HL-60 (cell line): Measurements from ENCODE around the gene GAB1.
A peak's percentile ranks its signal among the peaks of the same experiment; 100 is the strongest.

Experiments used
- DNase-seq, 2 experiments: peaks; one replicate each; pipeline ENCODE4 v3.0.0-alpha.2; 2010 to 2020; ENCODE audit warnings: low read depth in 1 of 2, low spot score in 1 of 2
- H3K27ac ChIP-seq: fragments of 250-450 bp; sonication (Bioruptor Pico); replicated peaks from 2 replicates; pipeline ENCODE4 v1.5.1; 2020; ENCODE audit warnings: mild to moderate bottlenecking, moderate library complexity
- H3K27me3 ChIP-seq: fragments of 250-450 bp; sonication (Bioruptor Pico); 2 replicates; pipeline ENCODE4 v1.5.1; 2021; ENCODE audit warnings: mild to moderate bottlenecking, moderate library complexity; ENCODE audit not compliant: insufficient read depth, poor library complexity, severe bottlenecking
- H3K4me3 ChIP-seq: replicated peaks from 2 replicates; pipeline ENCODE4 v1.5.1; 2011; ENCODE audit warnings: mild to moderate bottlenecking, control low read depth, low read length; ENCODE audit not compliant: insufficient read depth
- GABPA ChIP-seq: IDR thresholded peaks from 2 replicates; pipeline ENCODE4 v1.6.1; 2012; ENCODE audit warnings: low read depth
- POLR2AphosphoS5 ChIP-seq: IDR thresholded peaks from 2 replicates; pipeline ENCODE4 v1.6.1; 2012; ENCODE audit warnings: low read depth
- REST ChIP-seq: IDR thresholded peaks from 2 replicates; pipeline ENCODE4 v1.6.1; 2012; ENCODE audit warnings: low read depth; ENCODE audit not compliant: insufficient replicate concordance
- SPI1 ChIP-seq: IDR thresholded peaks from 2 replicates; pipeline ENCODE4 v1.6.1; 2012; ENCODE audit warnings: low read depth, mild to moderate bottlenecking, borderline replicate concordance
- TF ChIP-seq, protein P1 (sequence below): IDR thresholded peaks from one replicate; pipeline ENCODE4 v1.5.1; 2011; ENCODE audit warnings: low read length, control low read depth, inconsistent platforms; ENCODE audit not compliant: insufficient read depth

GAB1 gene

DNA sequence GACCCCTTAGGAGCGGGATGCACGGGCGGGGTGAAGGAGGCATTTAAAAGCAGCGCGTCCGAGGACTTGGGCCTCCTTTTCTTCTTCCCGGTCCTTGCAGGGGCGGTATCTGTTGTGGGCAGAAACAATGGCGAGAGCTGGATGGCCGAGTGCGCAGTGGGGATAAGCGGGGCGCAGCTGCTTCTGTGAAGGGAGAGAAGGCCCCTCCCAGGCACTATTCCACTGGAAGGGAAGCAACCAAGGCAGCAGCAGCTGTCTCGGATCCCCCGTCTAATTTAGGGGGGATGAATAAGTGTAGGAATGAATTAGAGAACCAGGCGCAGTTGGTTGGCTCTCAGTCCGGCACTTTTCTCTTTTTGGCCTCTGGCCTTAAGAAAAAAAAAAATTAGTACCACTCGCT is 177.8 kb downstream of the GAB1 start:
- peak in 1 of 2 experiments; percentile 41 for DNase-seq

DNA sequence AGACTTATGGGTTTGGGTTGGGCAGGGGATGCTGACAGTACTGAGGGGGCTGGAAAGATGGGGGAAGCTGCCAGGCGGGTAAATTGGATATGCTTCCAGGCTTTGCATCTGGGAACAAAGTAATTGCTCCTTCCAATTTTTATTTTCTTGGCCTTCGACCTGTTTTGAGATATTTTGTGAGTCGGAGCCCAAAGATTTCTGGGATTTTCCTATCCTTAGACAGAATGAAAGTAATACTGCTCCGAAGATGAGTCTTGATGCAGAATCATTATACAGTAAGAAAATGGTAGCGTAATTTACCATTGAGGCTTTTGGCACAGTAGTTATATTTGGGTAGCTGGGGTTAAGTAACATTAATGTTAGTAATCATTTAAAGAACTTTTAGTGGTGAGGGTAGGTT is 178.2 kb downstream of the GAB1 start:
- DNase-seq, result no peak
- Histone ChIP-seq H3K4me3 (peak overlapping the region; percentile 85), H3K27ac (no peak overlapping the region), H3K27me3 (no peaks in the 10 kb centered on the region)
- no peak for TF ChIP-seq REST
- TF ChIP-seq GABPA, result no peak
- TF ChIP-seq, protein P1, sequence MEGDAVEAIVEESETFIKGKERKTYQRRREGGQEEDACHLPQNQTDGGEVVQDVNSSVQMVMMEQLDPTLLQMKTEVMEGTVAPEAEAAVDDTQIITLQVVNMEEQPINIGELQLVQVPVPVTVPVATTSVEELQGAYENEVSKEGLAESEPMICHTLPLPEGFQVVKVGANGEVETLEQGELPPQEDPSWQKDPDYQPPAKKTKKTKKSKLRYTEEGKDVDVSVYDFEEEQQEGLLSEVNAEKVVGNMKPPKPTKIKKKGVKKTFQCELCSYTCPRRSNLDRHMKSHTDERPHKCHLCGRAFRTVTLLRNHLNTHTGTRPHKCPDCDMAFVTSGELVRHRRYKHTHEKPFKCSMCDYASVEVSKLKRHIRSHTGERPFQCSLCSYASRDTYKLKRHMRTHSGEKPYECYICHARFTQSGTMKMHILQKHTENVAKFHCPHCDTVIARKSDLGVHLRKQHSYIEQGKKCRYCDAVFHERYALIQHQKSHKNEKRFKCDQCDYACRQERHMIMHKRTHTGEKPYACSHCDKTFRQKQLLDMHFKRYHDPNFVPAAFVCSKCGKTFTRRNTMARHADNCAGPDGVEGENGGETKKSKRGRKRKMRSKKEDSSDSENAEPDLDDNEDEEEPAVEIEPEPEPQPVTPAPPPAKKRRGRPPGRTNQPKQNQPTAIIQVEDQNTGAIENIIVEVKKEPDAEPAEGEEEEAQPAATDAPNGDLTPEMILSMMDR, result no peak
- TF ChIP-seq POLR2AphosphoS5, result no peak
- TF ChIP-seq SPI1, result no peak

More for the DNA sequence above, 177.8 kb downstream of the GAB1 start:
- Histone ChIP-seq H3K27me3 (no peaks in the 10 kb centered on the region), H3K27ac (peak overlapping the region; percentile 95), H3K4me3 (peak overlapping the region; percentile 85)
- TF ChIP-seq GABPA (no peak), SPI1 (no peak), POLR2AphosphoS5 (no peak), REST (no peak)
- TF ChIP-seq, protein P1, result no peak

DNA sequence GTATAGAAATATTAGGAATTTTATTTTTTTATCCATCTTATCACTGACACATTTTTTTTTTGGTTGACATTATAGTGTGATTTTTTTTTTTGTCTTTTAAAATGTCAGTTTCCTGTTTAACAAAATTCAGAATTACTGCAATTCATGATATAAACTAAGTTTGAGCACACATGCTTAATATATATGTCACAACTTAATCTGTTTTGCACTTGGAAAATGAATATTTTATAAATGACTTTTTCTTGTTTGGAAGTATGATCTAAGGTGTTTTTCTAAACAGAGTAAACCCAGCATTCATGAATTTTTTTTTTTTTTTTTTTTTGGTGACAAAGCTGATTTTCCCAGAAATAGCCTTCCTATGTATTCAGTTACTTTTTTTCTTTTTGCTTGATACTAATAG is 179.2 kb downstream of the GAB1 start:
- no peak overlapping the region for H3K27ac ChIP-seq
- no peak for TF ChIP-seq GABPA
- no peak for TF ChIP-seq POLR2AphosphoS5
- TF ChIP-seq, protein P1, result no peak
- no peak for TF ChIP-seq REST
- TF ChIP-seq SPI1, result no peak
- H3K27me3 ChIP-seq, result no peaks in the 10 kb centered on the region
- H3K4me3 ChIP-seq, result no peak overlapping the region
- DNase-seq, result no peak
